ENCODE results near the gene IL1RAPL1. TPM values are rescaled to one million over a fixed set of nuclear protein-coding genes. Genes with fewer than 3 reads are reported as not detected.

The IL1RAPL1 gene
- total RNA-seq, 4 donors from 2014 or later, result 0.16 to 0.46 TPM; not detected in 2

DNA sequence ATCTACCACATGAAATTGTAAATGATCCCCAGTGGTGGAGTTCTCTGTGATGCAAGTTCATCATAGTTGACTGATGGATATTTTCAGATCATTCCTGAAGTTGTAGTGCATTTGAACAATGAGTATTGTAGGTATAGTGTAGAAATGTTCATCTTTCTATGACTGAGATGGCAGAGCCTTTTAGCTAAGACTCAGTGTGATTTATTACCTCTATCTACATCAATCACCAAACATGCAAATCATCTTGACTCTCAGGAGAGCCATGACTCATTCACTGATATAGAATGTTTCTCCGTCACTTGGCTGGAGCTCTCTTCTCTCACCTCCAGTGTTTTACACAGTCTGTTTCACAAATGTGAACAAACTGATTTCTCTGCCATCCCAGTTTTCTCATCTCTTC is 392.6 kb downstream of the IL1RAPL1 start:
- Histone ChIP-seq H3K27ac (no peak overlapping the region), H3K4me1 (no peaks in the 10 kb centered on the region), H3K36me3 (no peaks in the 10 kb centered on the region), H3K4me3 (no peak overlapping the region), H3K9me3 (no peaks in the 10 kb centered on the region), H3K27me3 (no peaks in the 10 kb centered on the region)
- in situ Hi-C loops (cut with MboI; ENCODE audit: low sequenced_read_pairs in 4 of 4), result no loop called here
- no peak for DNase-seq
- intact Hi-C loops (cut with DNase I; ENCODE audit: low total_unique reads), result no loop called here
- no peak for ATAC-seq
- TF ChIP-seq, protein P1, sequence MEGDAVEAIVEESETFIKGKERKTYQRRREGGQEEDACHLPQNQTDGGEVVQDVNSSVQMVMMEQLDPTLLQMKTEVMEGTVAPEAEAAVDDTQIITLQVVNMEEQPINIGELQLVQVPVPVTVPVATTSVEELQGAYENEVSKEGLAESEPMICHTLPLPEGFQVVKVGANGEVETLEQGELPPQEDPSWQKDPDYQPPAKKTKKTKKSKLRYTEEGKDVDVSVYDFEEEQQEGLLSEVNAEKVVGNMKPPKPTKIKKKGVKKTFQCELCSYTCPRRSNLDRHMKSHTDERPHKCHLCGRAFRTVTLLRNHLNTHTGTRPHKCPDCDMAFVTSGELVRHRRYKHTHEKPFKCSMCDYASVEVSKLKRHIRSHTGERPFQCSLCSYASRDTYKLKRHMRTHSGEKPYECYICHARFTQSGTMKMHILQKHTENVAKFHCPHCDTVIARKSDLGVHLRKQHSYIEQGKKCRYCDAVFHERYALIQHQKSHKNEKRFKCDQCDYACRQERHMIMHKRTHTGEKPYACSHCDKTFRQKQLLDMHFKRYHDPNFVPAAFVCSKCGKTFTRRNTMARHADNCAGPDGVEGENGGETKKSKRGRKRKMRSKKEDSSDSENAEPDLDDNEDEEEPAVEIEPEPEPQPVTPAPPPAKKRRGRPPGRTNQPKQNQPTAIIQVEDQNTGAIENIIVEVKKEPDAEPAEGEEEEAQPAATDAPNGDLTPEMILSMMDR (IDR thresholded peaks at IDR 0.05 in 4 of 5, conservative IDR thresholded peaks at IDR 0.05 in 1 of 5), result no peak
- no peak for TF ChIP-seq POLR2A (IDR thresholded peaks at IDR 0.05)

DNA sequence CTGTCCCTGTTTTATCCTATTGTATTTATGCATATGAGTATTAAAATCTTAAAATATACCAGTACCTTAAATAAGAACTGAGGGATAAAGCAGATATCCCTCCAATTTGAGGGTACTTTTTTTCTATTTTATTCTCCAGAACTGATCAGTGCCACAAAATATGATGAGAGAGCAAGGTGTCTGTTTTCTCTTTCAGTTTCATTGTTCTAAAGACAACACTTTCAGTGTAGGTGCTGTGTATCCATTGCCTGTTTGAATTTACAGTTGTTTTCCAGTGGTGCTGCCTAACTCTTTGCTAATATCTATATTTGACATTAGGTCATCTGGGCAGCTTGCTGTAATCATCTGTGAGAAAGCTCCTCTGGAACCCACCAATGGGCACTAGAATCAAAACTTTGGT is 394.7 kb downstream of the IL1RAPL1 start:
- Histone ChIP-seq H3K9me3 (no peaks in the 10 kb centered on the region), H3K4me3 (no peak overlapping the region), H3K4me1 (no peaks in the 10 kb centered on the region), H3K27ac (no peak overlapping the region), H3K27me3 (no peaks in the 10 kb centered on the region), H3K36me3 (no peaks in the 10 kb centered on the region)
- intact Hi-C loops (cut with DNase I; ENCODE audit: low total_unique reads), result no loop called here
- in situ Hi-C loops (cut with MboI; ENCODE audit: low sequenced_read_pairs in 4 of 4), result no loop called here
- DNase-seq (no peak), ATAC-seq (no peak)
- no peak for TF ChIP-seq POLR2A (IDR thresholded peaks at IDR 0.05)
- TF ChIP-seq, protein P1 (IDR thresholded peaks at IDR 0.05 in 4 of 5, conservative IDR thresholded peaks at IDR 0.05 in 1 of 5), result no peak

DNA sequence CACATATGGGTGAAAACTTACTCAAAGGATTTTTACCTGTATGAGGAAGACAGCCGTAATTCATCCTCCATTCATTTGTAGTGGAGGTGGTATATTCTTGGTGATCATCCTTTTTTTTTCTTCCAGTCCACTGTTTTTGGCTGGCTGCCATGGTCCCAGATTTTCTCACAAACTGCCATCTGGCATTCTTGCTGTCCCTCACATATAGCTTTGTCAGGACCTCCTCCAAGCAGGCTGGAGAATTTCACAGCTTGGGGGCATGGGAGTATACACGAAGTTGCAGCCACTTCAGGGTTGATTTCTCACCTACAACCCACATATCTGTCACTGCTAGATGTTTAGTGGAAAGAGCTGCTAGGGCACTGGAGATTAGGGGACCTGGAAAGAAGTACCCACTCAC is 401.0 kb downstream of the IL1RAPL1 start:
- H3K9me3 ChIP-seq, result no peaks in the 10 kb centered on the region
- no peaks in the 10 kb centered on the region for H3K27me3 ChIP-seq
- H3K36me3 ChIP-seq, result no peaks in the 10 kb centered on the region
- ATAC-seq (no peak), DNase-seq (no peak)
- in situ Hi-C loops (cut with MboI; ENCODE audit: low sequenced_read_pairs in 4 of 4), result no loop called here
- no peak overlapping the region for H3K27ac ChIP-seq
- no peak for TF ChIP-seq POLR2A (IDR thresholded peaks at IDR 0.05)
- TF ChIP-seq, protein P1 (IDR thresholded peaks at IDR 0.05 in 4 of 5, conservative IDR thresholded peaks at IDR 0.05 in 1 of 5), result no peak
- no peak overlapping the region for H3K4me3 ChIP-seq
- H3K4me1 ChIP-seq, result no peaks in the 10 kb centered on the region
- intact Hi-C loops (cut with DNase I; ENCODE audit: low total_unique reads), result no loop called here

DNA sequence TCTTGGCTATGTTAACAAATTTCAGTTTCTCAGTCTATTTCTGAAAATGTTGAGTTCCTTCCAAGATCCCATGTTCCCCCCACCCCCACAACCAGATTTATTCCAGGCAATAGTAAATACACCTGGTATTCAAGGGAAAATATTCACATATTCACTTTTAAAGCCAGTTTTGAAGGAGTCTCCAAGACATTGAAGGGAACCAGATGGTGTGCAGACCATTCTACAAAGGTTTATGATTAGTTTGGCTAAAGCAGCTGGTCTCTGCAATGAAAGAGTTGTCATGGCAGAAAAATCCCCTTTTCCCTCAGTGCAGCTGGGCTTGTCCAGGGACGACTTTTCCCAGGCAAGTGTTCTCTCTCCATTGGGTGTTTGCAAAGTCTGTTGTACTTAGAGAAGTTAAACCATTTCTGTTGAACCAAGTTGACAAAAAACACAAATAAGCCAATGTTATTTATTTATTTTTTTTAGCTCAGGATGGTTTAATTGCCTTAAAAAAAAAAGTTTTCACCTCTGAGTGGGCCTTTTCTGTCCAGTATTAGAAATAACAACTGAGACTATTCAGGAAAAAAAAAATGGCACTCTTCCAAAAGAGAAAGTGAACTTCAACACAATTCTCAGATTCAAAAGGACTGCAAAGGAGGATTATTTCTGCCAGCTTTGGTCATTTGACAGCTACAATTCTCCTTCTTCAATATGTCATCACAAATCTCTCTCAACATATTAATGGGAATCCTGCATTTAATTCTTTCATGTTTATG is 410.6 kb downstream of the IL1RAPL1 start:
- TF ChIP-seq, protein P1 (IDR thresholded peaks at IDR 0.05 in 4 of 5, conservative IDR thresholded peaks at IDR 0.05 in 1 of 5), result no peak
- no peak for TF ChIP-seq POLR2A (IDR thresholded peaks at IDR 0.05)
- DNase-seq, result no peak
- ATAC-seq, result no peak
- in situ Hi-C loops (cut with MboI; ENCODE audit: low sequenced_read_pairs in 4 of 4) (no loop called here), intact Hi-C loops (cut with DNase I; ENCODE audit: low total_unique reads) (no loop called here)
- Histone ChIP-seq H3K4me3 (no peak overlapping the region), H3K27me3 (no peaks in the 10 kb centered on the region), H3K9me3 (no peaks in the 10 kb centered on the region), H3K4me1 (no peaks in the 10 kb centered on the region), H3K36me3 (no peaks in the 10 kb centered on the region), H3K27ac (no peak overlapping the region)

Data from gastrocnemius medialis (tissue), 4 donors.